Stimulated activated naive CD8-positive, alpha-beta T cell treated with anti-CD3 and anti-CD28 coated beads, Interleukin-15, amount 100 ng/mL, for 72 hours (primary cell): ENCODE results near the gene DRG2.

Source experiments
- ATAC-seq: fragments of 150-1000 bp; cut with Tn5 transposase; 2 replicates; pipeline ENCODE4 v1.10.0; 2021; ENCODE audit warnings: mild to moderate bottlenecking, moderate library complexity
- DNase-seq, 2 donors: peaks; one replicate each; pipeline ENCODE4 v3.0.0; 2021 to 2022
- H3K27ac Mint-ChIP-seq, 2 donors: one replicate each; pipeline ENCODE4 v1.8.0; 2022; ENCODE audit warnings: mild to moderate bottlenecking in 2 of 2, mixed read lengths in 2 of 2, moderate library complexity in 2 of 2
- H3K27me3 Mint-ChIP-seq: one replicate; pipeline ENCODE4 v1.8.0; 2022; ENCODE audit warnings: mixed read lengths
- H3K4me1 Mint-ChIP-seq: one replicate; pipeline ENCODE4 v1.8.0; 2022; ENCODE audit warnings: mild to moderate bottlenecking, mixed read lengths
- H3K4me3 Mint-ChIP-seq, 2 donors: one replicate each; pipeline ENCODE4 v1.8.0; 2022; ENCODE audit warnings: mild to moderate bottlenecking in 2 of 2, mixed read lengths in 2 of 2, moderate library complexity in 1 of 2
- H3K9me3 Mint-ChIP-seq, 2 donors: one replicate each; pipeline ENCODE4 v1.8.0; 2022; ENCODE audit warnings: mixed read lengths in 2 of 2

The DRG2 gene

GRCh38 chr17:18105027-18105426, 17.3 kb downstream of the DRG2 start:
- Mint-ChIP-seq H3K4me1 (no peaks in the 10 kb centered on the region), H3K4me3 (no peak overlapping the region), H3K27me3 (no peaks in the 10 kb centered on the region), H3K27ac (peak overlapping the region in 1 of 2 donors; percentile 87), H3K9me3 (no peaks in the 10 kb centered on the region)
- ATAC-seq: no peak
- no peak for DNase-seq

GRCh38 chr17:18105595-18105994, 17.8 kb downstream of the DRG2 start:
- no peak for DNase-seq
- no peak for ATAC-seq
- Mint-ChIP-seq H3K4me1 (no peaks in the 10 kb centered on the region), H3K27me3 (no peaks in the 10 kb centered on the region), H3K4me3 (no peak overlapping the region), H3K9me3 (no peaks in the 10 kb centered on the region), H3K27ac (no peak overlapping the region)

GRCh38 chr17:18106211-18106610, 18.5 kb downstream of the DRG2 start:
- ATAC-seq: no peak
- H3K27me3 Mint-ChIP-seq: no peaks in the 10 kb centered on the region

GRCh38 chr17:18107061-18107790, 19.5 kb downstream of the DRG2 start:
- H3K4me1 Mint-ChIP-seq: no peaks in the 10 kb centered on the region
- peak overlapping the region in 1 of 2 donors; percentile 85 for H3K27ac Mint-ChIP-seq

More at GRCh38 chr17:18106211-18106610, 18.5 kb downstream of the DRG2 start:
- Mint-ChIP-seq H3K27ac (no peak overlapping the region), H3K4me3 (no peak overlapping the region), H3K9me3 (no peaks in the 10 kb centered on the region), H3K4me1 (no peaks in the 10 kb centered on the region)
- no peak for DNase-seq

DNA sequence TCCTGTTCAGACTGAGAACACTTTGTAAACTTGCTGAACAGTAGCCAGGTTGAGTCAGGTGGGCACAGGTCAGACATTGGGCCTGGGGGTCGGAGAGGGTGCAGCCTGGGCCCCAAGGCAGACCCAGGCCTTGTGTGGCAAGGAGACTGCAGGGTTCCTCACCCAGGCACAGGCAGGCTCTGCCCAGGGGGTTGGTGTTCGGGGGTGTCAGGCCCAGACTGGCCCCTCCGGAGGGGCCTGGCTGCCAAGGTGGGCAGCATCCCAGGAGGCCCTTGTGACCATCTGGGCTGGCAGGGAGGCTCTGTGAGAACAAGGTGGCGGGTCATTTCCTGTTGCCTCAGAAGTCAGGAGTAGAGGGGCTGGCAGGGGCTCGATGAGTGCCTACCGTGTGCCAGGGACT, 20.2 kb downstream of the DRG2 start:
- Mint-ChIP-seq H3K9me3 (no peaks in the 10 kb centered on the region), H3K4me3 (no peak overlapping the region), H3K27ac (peak overlapping the region in 1 of 2 donors; percentile 85), H3K4me1 (no peaks in the 10 kb centered on the region), H3K27me3 (no peaks in the 10 kb centered on the region)
- DNase-seq (no peak), ATAC-seq (no peak)

More at GRCh38 chr17:18107061-18107790, 19.5 kb downstream of the DRG2 start:
- Mint-ChIP-seq H3K27me3 (no peaks in the 10 kb centered on the region), H3K9me3 (no peaks in the 10 kb centered on the region), H3K4me3 (no peak overlapping the region)
- ATAC-seq (no peak), DNase-seq (no peak)

DNA sequence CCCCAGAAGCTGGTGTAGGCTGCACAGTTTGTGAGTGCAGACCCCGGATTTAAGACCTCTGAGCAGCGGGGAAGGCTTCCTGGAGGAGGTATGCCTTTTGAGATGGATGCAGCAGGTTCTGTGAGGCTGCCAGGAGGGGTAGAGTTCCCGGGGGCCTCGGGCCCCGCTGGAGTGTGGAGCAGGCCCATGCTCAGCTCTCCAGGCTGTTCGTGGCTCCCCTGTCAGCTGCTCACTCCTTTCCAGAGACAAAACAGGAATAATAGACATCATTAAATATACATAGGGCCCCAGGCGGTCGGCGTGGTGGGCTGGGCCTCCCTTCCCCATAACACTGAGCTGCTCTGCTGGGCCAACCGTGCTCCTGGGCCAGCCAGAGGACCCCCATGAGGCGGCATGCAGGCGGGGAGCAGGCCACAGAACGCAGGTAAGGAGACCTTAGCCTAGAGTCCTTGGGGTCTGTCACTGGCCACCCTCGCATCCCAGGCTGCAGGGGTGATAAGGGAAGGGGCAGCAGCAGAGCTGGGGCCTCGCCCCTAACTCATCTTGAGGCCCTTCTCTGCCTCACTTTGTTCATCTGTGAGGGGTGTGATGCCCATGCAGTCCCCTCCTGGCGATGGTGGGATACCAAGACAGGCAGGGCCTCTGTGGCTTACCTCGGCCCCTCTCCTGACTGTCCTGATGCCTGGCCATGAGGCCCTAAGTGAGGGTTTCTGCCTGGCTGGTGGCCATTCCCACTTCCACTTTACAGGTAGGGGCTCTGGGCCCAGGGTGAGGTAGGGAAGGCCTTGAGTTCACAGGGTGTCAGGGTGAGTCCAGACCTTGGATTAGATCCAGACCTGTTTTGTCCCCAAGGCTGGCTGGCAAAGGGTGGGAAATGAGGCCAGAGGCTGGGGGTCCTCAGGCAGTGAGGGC, 20.9 kb downstream of the DRG2 start, which contains the start of gene MYO15A:
TSS of gene MYO15A (plus strand) at position 356 of the 912 bp plus-strand sequence. CDS start 10,045 bp downstream, outside the sequence.
- ATAC-seq: no peak
- no peak for DNase-seq
- Mint-ChIP-seq H3K27me3 (no peaks in the 10 kb centered on the region), H3K4me1 (no peaks in the 10 kb centered on the region), H3K9me3 (no peaks in the 10 kb centered on the region), H3K4me3 (no peak within 1 kb of the TSS), H3K27ac (peak within 1 kb of the TSS in 1 of 2 donors; percentile 89)

DNA sequence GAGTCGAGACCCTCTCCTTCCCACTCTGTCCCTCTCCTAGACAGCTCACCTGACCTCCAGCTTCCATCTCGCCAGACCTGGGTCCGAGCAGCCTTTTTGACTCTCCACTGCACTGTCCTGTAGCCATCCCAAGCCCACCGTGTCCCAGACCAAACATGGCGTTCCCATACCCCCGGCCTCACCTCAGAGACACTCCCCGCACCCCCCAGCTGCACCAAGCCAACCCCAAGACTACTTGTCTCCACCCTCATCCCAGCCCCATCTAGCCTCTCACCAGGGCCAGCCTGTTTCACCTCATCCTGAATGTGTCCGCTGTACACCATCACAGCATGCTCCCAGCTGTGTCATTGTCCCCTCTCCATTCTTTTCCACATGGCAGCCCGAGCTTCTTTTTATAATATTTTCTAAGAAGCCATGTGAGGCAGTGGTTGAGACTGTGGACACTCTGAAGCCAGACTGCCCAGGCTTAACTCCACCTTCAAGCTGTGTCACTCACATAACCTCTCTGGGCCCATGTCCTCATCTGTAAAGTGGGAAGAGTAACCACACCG, 22.3 kb downstream of the DRG2 start:
- Mint-ChIP-seq H3K4me1 (no peaks in the 10 kb centered on the region), H3K9me3 (no peaks in the 10 kb centered on the region), H3K4me3 (no peak overlapping the region), H3K27ac (peak overlapping the region; percentile 23 to 66), H3K27me3 (no peaks in the 10 kb centered on the region)
- DNase-seq: no peak
- ATAC-seq: no peak

GRCh38 chr17:18110636-18111145, 22.9 kb downstream of the DRG2 start:
- H3K4me1 Mint-ChIP-seq: no peaks in the 10 kb centered on the region
- no peaks in the 10 kb centered on the region for H3K9me3 Mint-ChIP-seq
- ATAC-seq (no peak), DNase-seq (no peak)
- H3K27me3 Mint-ChIP-seq: no peaks in the 10 kb centered on the region
- H3K27ac Mint-ChIP-seq: no peak overlapping the region
- H3K4me3 Mint-ChIP-seq: no peak overlapping the region

GRCh38 chr17:18111330-18111971, 23.7 kb downstream of the DRG2 start:
- DNase-seq (no peak), ATAC-seq (no peak)
- Mint-ChIP-seq H3K4me3 (no peak overlapping the region), H3K9me3 (no peaks in the 10 kb centered on the region), H3K27me3 (no peaks in the 10 kb centered on the region), H3K4me1 (no peaks in the 10 kb centered on the region), H3K27ac (no peak overlapping the region)

- Mint-ChIP-seq H3K27ac (no peak overlapping the region), H3K27me3 (no peaks in the 10 kb centered on the region), H3K4me1 (no peaks in the 10 kb centered on the region), H3K9me3 (peaks cover 0 to 8% of the 10 kb centered on the region in 2 donors), H3K4me3 (no peak overlapping the region)
- ATAC-seq (no peak), DNase-seq (no peak)
Measured at GRCh38 chr17:18115517-18115916, 27.8 kb downstream of the DRG2 start.

DNA sequence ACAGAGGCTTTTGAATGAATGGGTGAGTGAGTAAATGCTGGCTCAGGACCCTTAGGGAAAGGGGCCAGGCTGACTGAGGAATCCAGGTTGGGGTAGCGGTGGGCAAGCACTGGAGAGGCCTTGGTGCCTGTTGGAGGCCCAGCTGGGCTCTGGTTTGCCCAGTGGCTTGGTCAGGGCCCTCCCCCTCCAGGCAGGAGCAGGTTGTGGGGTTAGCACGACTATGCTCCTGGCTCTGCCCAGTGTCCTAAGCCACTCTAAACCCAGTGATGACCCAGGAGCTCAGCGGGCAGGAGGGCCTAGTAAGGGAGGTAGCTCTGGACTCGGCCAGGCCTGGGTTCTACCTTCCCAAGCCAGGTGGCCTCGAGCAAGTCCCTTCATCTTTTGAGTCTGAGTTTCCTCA, 28.3 kb downstream of the DRG2 start:
- H3K27ac Mint-ChIP-seq: no peak overlapping the region

GRCh38 chr17:18117533-18117932, 29.8 kb downstream of the DRG2 start:
- Mint-ChIP-seq H3K4me1 (no peaks in the 10 kb centered on the region), H3K27ac (peak overlapping the region in 1 of 2 donors; percentile 9), H3K9me3 (peaks cover 0 to 8% of the 10 kb centered on the region in 2 donors), H3K4me3 (no peak overlapping the region), H3K27me3 (no peaks in the 10 kb centered on the region)
- DNase-seq (no peak), ATAC-seq (no peak)

More for the DNA sequence above, 28.3 kb downstream of the DRG2 start:
- ATAC-seq: no peak
- H3K9me3 Mint-ChIP-seq: peaks cover 0 to 8% of the 10 kb centered on the region in 2 donors
- no peaks in the 10 kb centered on the region for H3K4me1 Mint-ChIP-seq
- no peaks in the 10 kb centered on the region for H3K27me3 Mint-ChIP-seq
- DNase-seq: no peak
- no peak overlapping the region for H3K4me3 Mint-ChIP-seq

DNA sequence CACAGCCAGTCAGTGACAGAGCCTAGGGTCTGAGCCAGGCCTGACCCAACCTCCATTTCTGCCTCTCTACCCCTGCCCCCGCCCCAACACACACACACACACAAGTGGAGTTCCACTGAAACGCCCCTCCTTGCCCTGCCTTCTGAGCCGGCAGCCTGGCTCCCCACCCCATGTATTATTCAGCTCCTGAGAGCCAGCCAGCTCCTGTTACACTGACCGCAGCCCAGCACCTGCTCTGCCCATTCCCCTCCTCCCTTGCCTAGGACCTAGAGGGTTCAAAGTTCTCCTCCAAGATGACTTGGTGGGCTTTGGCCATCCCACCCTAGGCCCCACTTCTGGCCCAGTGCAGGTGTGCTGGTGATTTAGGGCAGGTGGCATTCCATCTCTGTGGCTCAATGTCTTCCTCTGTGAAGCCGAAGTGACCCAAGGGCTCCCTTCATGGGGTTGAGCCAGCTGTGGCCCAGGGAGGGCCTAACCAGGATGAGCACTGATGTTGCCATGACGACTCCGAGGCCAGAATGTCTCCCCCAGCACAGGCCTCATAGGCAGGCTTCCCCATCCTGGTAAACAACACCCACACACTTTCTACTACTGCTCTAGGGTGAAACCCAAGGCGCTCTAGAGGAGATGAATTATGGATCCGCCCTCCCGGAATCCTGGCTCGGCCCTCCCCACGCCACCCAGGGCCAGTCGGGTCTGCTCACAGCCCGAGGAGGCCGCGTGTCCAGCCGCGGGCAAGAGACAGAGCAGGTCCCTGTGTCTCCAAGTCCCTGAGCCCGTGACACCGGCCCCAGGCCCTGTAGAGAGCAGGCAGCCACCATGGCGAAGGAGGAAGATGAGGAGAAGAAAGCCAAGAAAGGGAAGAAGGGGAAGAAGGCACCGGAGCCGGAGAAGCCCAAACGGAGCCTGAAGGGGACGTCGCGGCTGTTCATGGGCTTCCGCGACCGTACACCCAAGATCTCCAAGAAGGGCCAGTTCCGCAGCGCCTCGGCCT, 30.5 kb downstream of the DRG2 start:
- no peak for ATAC-seq
- Mint-ChIP-seq H3K4me3 (no peak overlapping the region), H3K9me3 (peaks cover 0 to 8% of the 10 kb centered on the region in 2 donors), H3K27me3 (no peaks in the 10 kb centered on the region), H3K4me1 (no peaks in the 10 kb centered on the region), H3K27ac (peak overlapping the region in 1 of 2 donors; percentile 9)
- DNase-seq: no peak

DNA sequence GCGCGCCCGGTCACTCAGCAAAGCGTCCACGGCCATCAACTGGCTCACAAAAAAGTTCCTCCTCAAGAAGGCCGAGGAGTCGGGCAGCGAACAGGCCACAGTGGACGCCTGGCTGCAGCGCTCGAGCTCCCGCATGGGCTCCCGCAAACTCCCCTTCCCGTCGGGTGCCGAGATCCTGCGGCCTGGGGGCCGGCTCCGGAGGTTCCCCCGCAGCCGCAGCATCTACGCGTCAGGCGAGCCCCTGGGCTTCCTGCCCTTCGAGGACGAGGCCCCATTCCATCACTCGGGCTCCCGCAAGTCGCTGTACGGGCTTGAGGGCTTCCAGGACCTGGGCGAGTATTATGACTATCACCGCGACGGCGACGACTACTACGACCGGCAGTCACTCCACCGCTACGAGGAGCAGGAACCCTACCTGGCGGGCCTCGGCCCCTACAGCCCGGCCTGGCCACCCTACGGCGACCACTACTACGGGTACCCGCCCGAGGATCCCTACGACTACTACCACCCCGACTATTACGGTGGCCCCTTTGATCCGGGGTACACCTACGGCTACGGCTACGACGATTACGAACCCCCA, 31.5 kb downstream of the DRG2 start:
- Mint-ChIP-seq H3K4me1 (no peaks in the 10 kb centered on the region), H3K9me3 (peaks cover 0 to 8% of the 10 kb centered on the region in 2 donors), H3K27me3 (no peaks in the 10 kb centered on the region), H3K27ac (no peak overlapping the region), H3K4me3 (no peak overlapping the region)
- no peak for DNase-seq
- ATAC-seq: no peak
